OCI-M2 (cell line): ENCODE data around the gene CLSTN2.

Experiments used
- DNase-seq: peaks from one replicate; lab custom pipeline; 2025; ENCODE audit not compliant: unreplicated experiment; lab: John Stamatoyannopoulos, UW

CLSTN2 gene

DNA sequence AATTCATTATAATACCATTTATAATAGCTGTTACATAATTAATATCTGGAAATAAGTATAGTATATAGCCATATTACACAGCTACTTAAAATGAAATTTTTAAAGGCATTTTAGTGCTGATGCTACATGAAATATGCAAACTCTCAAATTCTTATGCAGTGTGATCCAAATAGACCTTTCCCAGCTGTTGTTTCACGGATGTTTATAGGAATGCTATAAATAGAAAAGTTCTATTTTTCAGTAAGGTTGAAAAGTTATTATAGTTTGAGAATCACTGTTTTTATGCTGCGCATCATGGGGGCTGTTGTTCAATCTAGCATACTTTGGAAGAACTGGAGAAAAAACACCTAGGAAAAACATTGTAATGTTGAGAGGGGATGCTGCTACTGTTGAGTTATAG is 595.1 kb downstream of the CLSTN2 start:
- no peak for DNase-seq

DNA sequence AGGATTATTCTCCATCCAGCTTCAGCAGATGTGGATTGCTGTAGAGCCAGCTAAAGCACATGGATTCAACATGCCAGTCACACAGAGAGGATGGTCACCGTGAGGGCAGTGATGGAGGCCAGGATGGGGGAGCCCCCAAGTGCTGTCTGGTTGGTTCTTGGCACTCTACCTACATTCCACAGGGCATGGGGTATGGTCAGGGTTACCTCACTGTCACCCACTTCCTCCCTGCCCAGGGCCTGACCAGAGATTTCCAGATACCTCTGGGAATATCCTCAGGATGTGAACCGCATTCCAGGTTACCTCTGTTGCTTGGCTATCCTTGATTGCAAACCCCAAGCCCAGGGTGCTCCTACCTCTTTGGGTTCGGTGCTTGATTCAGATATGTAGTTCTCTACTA is 595.6 kb downstream of the CLSTN2 start:
- DNase-seq, result no peak

DNA sequence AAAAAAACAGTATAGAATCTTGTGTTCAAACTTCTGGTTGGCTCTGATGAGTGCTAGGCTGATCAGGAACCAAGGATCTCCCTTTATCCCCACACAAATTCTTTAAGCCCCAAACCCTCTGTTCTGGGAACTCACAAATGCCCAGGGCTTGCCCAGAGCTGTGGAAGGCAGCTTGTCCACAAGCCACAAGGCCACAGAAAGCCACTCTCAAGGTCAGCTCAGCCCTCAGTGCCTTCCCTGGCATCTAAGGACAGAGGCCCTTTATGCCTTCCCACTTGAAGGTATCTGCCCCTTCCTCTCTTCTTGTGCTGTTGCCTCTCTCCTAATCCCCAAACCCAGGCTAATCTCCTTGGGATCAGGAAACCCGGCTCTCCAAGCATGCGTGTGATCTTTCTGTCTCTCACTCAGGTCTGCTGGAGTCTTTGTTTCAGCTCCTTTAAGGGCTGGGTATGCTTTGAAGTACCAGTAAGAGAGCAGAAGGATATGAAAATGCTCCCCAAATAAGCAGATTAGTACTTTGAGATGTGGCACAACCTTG is 597.9 kb downstream of the CLSTN2 start:
- no peak for DNase-seq

DNA sequence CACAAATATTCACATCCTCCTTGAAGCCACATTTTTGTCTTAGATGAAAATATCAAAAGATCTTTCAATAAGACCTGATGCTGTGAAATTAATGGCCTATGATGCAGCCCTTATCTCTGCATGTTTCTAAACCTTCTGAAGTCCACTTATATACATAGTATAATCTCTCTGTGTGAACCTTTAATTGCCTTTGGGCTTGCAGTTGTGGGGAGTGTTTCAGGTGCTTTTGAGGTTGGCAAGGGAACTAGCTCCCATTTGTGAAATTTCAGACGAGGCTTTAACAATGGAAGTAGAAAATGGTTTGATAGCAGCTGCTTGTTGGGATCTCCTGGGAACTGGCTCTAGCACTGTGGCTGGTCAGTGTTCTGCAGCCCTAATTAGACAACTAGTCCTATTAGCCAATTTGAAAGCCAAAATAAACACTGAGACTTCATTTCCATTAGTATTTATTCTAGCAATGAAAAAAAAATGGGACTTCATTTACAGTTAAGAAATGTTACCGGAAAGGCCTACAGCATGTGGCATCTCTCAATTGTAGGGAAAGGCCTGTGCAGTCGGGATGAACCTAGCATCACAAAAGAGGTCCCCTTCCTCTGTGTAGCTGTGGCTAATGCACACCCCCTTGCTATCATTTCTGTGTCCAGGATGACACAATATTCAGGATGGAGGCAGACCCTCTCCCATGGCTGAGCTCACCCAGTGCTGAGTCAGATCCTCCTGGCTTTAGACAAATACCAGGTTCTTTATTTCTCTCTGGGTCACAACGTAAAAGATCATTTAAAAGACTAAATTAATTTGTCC is 602.1 kb downstream of the CLSTN2 start:
- DNase-seq, result no peak

DNA sequence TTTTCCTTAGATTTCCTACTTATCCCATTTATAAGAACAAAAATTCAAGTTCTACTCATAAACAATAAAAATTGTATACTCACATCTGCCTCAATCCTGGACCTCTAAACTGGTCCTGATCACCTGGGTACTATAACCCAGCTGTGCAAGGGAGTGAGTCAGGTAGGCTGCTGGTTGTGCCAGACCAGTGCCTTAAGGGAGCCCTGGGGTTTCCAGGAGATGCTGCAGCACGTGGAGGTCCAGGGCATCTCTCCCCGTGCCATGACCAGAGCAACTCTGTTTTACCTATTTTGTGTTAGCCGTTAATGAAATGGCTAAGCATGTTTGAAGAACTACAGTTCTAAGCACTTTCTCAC is 602.7 kb downstream of the CLSTN2 start:
- DNase-seq, result no peak

DNA sequence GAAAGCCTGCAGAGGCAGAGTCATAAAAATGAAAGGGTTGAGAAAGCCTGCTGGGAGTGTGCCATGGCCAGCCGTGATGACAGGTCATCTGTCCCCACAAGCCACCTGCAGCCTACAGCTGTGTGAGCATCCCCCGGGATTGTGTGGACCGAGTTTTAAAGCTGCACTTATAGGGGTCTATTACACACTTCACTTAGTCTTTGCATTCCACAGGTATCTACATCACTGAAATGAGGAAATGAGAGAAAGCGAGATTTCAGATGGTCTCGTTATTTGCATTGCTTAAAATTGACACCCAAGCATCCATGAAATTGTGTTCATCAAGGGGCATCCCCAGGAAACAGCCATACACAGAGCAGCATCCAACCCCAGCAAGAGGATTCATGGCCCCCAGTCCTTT is 605.3 kb downstream of the CLSTN2 start:
- no peak for DNase-seq

DNA sequence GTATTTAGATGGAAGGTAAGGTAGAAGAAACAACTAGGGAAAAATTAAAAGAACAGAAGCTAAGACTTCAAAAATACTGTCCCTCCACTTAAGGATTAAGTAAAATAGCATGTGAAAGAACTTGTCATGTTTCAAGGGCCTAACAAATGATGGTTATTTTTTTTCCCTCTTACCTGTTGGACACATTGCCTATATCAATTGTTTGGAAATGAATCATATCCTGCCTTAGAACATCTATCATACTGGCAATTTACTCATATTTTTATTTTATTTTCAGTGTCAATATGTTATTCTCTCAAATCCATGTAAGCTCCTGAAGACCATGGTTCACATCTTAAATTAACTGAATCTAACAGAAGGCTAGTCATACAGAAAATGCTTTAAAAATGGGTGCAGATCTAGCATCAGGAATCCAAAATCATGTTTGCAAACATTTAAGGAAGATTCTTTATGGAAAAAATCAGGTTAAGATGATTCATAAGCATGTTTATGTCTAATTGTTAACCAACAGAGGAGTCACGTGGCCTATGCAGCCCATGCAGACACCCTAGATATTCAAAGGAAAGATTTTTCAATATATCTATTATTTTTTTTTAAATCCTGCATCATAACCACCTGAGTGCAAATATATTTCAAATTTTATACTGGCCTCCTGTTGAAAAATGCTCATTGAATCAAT is 607.1 kb downstream of the CLSTN2 start:
- no peak for DNase-seq

DNA sequence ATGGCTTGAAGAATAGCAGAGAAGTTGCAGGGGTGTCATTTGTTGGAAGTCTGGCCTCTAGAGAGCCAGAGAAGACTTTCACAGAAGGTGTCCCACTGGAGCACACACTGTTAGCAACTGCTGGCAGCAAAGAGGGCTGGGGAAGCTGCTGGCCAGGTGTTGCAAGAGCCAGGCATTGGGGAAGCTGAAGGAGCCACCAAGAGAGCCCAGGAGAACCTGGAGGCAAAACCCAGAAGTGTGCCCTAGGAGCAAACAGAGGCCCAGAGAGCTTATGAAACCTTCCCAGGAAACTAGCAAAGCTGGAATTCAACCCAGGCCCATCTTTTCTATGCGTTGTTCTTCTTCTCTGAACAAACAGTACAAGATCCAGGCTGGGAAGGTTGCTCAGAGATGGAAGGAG is 610.2 kb downstream of the CLSTN2 start:
- no peak for DNase-seq

DNA sequence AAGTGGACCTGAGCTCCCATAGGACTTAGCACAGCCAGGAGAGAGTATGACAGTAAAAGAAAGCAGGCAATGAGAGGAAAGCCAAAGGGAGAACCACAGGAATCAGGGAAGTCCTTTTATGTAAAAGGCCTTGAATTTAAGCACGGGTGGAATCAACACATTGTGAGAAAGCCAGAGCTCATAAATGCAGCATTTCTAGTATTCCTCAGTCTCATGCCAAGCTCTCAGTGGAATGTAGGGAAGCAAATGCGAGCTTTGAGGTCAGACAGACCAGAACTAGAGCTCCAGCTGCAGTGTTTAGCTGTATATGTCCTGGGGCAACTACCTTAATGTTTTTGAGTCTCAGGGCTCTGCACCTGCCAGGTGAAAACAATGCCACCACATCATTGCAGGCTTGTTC is 610.8 kb downstream of the CLSTN2 start:
- no peak for DNase-seq

DNA sequence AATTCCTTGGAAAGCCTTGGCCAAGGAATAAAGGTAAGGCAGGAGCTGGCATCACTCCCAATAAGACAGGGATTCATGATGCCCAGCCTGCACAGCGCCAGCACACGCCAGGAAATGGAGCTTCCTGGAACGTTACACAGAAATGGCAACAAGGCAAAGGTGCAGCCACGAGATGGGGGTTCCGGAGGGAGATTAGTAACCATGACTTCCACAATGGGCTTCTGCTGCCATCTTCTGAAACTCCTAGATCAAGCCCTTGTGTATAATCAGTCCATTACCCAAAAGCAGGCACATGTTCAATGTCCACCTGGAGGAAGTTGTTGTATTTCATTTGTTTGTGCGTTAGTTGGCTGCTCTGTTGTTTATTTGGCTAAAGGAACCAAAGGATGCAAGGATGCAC is 611.7 kb downstream of the CLSTN2 start:
- DNase-seq, result no peak

DNA sequence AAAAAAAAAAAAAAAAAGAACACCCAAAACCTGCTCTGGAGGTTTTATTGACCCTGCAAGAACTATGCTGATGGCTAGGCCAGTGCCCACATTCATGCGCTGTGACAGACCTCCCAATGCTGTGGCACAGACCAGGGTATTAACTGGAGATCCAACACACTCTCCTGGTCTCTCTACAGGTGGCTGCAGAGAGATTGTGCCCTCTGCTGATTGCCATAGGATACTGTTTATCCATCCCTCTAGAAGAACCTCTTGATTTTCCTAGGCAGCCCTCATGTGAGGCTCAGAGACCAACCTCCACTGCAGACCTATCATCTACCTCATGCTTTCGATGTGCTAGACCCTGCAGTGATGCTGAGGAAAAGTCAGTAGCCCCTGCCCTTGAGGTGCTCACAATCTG is 617.4 kb downstream of the CLSTN2 start:
- no peak for DNase-seq

DNA sequence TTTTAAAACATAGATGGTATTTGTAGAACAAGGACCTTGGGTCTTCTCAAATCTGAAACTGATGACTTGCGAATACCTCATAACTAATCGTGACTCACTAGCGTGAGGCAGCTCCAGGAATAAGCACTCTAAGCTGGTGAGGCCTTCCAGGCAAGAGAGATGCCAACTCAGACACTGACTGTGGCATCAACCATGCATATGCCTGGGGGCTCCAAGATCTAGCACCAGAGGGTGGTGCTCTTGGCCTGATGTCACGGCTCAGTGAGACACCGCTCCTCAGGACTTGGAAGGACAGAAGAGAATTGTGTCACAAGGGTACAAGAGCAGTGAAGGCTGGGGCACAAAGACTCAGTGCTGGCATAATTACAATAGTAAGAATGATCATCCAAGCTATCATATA is 617.9 kb downstream of the CLSTN2 start:
- no peak for DNase-seq

DNA sequence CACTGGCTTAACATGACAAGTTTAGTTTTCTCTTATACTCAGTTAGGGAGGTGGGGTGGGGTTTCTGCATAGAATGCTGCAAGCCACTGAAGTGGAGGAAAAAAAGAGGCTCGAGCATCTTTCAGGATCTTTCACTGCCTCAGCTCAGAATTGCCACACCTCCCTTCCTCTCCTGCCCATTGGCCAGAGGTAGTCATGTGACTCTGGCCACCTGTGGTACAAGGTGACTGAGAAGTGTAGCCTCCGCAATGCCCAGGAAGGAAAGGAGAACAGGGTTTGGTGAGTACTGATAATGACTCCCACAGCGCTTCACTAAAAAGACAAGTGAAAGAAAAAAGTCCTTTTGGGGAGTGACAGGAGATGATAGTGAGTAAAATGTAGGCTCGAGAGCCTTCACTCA is 618.6 kb downstream of the CLSTN2 start:
- no peak for DNase-seq

DNA sequence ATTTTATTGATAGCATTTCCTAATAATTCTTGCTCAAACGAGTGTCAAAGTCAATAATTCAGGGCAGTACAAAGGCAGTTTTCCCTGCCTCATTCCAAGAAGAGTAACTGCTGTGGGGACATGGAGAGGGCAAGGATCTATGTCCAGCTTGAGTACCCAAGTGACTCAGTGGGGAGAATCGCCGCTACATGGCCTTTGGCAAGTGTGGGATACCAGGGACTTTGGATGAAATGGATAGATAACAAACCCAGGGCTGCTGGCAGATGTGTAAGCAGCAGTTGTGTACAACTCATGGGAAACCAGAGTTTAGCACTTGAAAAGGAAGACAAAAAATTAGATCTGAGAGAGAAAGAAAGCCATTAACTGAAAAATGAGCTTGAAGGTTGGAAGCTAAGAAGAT is 620.7 kb downstream of the CLSTN2 start:
- DNase-seq, result no peak

DNA sequence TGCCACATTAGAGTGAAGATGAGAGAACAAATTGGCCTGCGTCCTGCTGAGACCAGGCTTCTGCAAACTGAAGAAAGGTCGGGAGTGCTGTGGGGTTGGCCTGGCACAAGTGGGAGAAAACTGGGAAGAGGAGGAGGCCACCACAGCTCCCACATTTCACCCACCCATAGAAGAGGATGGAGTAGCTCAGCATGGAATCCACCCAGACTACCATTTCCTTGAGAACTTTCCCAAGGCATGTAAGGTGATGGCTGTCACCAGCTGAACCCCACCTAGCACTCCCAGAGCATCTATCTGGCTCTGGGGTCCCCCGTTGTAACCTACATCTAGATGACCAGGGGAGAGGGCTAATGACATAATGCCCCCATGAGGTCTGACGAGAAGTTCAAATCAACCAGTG is 622.5 kb downstream of the CLSTN2 start:
- DNase-seq, result no peak

DNA sequence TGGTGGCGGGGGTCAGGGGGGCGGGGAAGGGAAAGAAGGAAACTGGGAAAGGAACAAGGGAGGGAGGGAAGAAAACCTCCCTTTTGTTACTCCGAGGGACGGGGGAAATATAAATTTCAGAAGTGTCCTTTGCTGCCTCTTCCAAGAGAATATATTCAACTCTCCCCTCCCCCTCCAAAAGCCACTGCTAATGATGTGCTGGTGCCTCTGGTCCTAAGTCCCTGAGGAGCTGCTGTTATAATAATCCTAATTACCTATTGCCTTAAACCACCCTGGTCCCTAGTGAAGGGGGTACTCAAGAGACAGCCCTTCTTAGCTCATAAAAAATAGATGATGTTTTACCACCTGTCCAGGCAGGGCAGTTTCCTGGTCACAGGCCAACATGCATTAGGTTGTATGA is 624.6 kb downstream of the CLSTN2 start:
- no peak for DNase-seq

DNA sequence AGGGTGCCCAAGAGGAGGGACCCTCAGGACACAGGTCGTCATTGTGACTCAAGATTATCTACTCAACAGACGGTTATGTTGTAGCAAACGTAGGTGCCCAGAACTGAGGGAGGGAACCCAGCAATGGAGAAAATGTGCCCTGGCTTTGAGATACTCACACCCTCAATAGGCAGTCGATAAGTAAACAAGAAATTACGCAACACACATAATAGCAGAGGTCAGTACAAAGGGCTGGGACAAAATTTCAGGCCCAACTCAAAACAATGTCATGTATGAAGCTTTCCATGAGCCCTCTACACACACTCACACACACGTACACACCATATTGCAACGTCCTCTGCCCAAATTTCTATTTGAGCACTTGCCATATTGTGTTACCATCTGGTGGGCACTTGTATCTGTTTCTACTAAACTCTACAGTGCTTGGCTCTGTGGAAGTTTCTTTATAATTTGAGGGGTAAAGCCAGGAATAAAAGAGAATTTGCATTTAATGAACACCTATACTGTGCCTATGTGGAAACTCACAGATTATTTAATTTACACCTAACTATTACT is 628.3 kb downstream of the CLSTN2 start:
- DNase-seq, result no peak

DNA sequence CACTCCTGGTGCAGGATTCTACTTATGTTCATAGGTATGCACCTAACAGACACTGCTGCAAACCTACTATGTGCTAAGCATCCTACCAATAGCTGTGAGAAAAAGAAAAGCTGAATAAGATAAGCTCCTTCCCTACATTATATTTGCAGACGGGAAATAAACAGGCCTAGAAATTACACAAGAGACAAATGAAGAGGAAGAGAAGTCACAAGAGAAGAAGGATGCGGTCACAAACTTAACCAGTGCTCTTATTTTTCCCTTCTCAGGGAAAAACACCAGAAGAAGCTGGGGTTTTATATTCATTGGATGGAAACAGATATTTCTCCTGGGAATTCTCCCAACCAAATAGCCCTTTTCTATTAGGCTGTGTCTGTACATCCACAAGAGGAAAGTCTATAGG is 633.1 kb downstream of the CLSTN2 start:
- DNase-seq, result no peak

DNA sequence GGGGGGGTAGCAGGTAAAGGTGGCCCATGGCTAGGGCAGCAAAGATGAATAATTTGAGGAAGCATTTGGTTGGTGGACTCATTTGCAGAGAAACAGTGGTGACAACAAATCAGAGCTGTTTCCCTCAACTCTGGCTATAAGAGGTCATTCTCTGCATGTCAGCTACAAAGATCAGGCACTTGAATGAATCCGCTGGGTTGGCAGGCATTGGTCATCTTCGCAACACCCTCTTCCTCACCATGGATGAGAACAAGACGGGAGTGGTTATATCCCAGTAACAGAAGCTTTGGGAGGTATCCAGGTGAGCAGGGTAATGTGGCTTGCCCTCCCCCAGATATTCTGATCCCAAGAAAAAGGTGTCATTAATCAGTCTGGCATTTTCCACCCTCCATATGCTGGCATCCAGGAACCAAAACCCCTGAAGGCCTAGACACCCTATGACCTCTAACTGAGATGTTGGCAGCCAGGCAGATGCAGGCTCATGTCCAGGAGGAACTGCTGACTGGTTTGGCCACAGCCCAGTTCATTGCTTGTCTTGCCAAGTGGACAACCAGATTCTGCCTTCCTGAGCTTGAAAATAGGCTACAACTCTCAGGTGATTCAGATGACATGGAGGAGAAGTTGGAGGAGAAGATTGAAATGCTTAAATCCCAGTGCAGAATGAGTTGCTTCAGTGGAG is 634.0 kb downstream of the CLSTN2 start:
- DNase-seq, result no peak

DNA sequence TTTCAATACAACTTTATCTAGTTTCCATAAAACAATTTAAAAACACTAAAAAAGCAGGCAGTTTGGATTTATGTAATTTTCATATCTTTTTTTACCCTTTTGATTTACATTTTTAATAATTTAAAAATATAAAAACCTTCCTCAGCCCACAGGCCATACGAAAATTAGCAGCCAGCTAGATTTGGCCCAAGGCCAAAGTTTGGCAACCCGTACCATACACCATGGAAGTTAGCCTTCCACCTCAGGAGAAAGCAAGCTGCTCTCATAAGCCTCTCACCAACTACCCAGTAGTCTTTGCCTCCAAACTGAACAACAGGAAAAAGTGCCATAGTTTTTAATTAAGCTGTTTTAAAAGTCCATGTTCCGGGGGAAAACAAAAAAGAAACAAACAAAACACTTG is 635.6 kb downstream of the CLSTN2 start:
- DNase-seq, result no peak

DNA sequence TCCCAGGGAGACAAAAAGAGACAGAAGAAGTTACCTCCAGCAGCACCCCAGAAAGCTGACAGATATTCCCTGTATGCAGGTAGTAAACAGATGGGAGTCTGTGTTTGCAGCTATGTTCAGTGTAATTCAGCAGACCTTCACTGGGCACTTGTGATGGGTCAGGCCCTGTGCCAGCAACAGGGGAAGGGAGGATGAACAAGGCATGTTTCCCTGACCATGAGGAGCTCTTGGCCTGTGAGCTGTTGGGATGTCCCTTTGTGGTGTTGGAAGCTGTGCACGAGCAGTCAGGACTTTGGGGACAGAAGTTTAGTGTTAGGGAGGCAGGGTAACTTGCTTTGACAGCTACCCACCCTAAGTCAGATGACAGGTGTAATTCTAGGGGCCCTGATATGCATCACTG is 636.9 kb downstream of the CLSTN2 start:
- DNase-seq, result no peak

DNA sequence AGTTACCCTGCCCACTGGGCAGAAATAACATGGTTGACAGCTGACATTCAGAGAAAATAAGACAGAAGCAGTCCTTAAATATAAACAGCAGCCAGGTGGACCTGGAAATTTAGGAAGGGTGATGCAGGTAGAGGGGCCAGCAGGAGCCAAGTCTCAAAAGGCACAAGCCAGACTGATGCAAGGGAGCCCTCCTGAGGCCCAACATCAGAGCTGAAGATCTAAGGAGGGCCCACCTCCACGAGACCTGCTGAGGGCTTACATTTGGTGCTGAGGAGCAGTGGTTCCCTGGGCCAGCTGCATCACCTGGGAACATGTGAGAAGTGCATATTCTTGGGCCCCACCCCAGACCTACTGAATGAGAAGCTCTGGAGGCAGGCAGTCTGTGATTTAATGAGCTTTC is 637.3 kb downstream of the CLSTN2 start:
- no peak for DNase-seq
